GM21825 (cell line): ENCODE data around the gene PIGM.

Source experiments
- ATAC-seq: cut with Tn5 transposase; IDR thresholded peaks from one replicate; pipeline ENCODE4 v1.9.1; 2021; ENCODE audit warnings: mild to moderate bottlenecking, moderate library complexity; ENCODE audit not compliant: unreplicated experiment

PIGM gene

GRCh38 chr1:159990005-159990404 lies 41.8 kb downstream of the PIGM start:
- ATAC-seq = no peak

GRCh38 chr1:159989581-159989980 lies 42.2 kb downstream of the PIGM start:
- ATAC-seq = no peak

GRCh38 chr1:159988006-159988405 lies 43.8 kb downstream of the PIGM start:
- no peak for ATAC-seq

- no peak for ATAC-seq
Measured at GRCh38 chr1:159987186-159987585, 44.6 kb downstream of the PIGM start.

GRCh38 chr1:159986531-159986930 lies 45.3 kb downstream of the PIGM start:
- ATAC-seq = no peak

- no peak for ATAC-seq
Measured at GRCh38 chr1:159986093-159986492, 45.7 kb downstream of the PIGM start.

- ATAC-seq = no peak
Measured at GRCh38 chr1:159985473-159985872, 46.3 kb downstream of the PIGM start.

- ATAC-seq = no peak
Measured at GRCh38 chr1:159983681-159984080, 48.1 kb downstream of the PIGM start.

GRCh38 chr1:159982280-159982679 lies 49.5 kb downstream of the PIGM start:
- no peak for ATAC-seq

- no peak for ATAC-seq
Measured at GRCh38 chr1:159981351-159982055, 50.3 kb downstream of the PIGM start.

GRCh38 chr1:159980786-159981185 lies 51.0 kb downstream of the PIGM start:
- no peak for ATAC-seq

GRCh38 chr1:159980076-159980475 lies 51.7 kb downstream of the PIGM start:
- ATAC-seq = no peak

GRCh38 chr1:159979257-159979656 lies 52.5 kb downstream of the PIGM start:
- no peak for ATAC-seq

- no peak for ATAC-seq
Measured at GRCh38 chr1:159978107-159978398, 53.7 kb downstream of the PIGM start.

GRCh38 chr1:159977364-159978106 lies 54.3 kb downstream of the PIGM start:
- ATAC-seq = no peak
